ENCODE data around the gene IFT81. TPM values are rescaled to one million over a fixed set of nuclear protein-coding genes. Genes with fewer than 3 reads are reported as not detected.
A peak's percentile ranks its signal among the peaks of the same experiment; 100 is the strongest.

IFT81 gene
- total RNA-seq, 1 donor, result 18.5 TPM

GRCh38 chr12:110234755-110235154 is 110.6 kb downstream of the IFT81 start:
- Histone ChIP-seq H4K20me1 (ENCODE audit: insufficient read depth, low read length) (no peaks in the 10 kb centered on the region), H3K9me3 (ENCODE audit: low read depth, low read length) (no peaks in the 10 kb centered on the region), H3K79me2 (ENCODE audit: insufficient read depth, low read length) (no peaks in the 10 kb centered on the region), H3K27ac (ENCODE audit: low read depth, low read length) (no peak overlapping the region), H3K4me2 (ENCODE audit: insufficient read depth, low read length) (no peak overlapping the region), H3K36me3 (ENCODE audit: insufficient read depth, low read length) (no peaks in the 10 kb centered on the region), H3K27me3 (ENCODE audit: insufficient read depth, low read length) (no peaks in the 10 kb centered on the region), H3K4me3 (ENCODE audit: insufficient read depth, low read length) (no peak overlapping the region), H2AFZ (ENCODE audit: low read length) (no peak overlapping the region), H3K4me1 (ENCODE audit: insufficient read depth, low read length) (no peaks in the 10 kb centered on the region)
- no peak for TF ChIP-seq CTCF (IDR thresholded peaks at IDR 0.05; ENCODE audit: extremely low read depth, low read depth, low read length)
- peak; percentile 14 for DNase-seq (ENCODE audit: insufficient read length, low spot score, missing footprints)

- Histone ChIP-seq H3K79me2 (ENCODE audit: insufficient read depth, low read length) (no peaks in the 10 kb centered on the region), H3K9me3 (ENCODE audit: low read depth, low read length) (no peaks in the 10 kb centered on the region), H4K20me1 (ENCODE audit: insufficient read depth, low read length) (no peaks in the 10 kb centered on the region), H3K4me2 (ENCODE audit: insufficient read depth, low read length) (no peak overlapping the region), H3K27me3 (ENCODE audit: insufficient read depth, low read length) (no peaks in the 10 kb centered on the region), H3K36me3 (ENCODE audit: insufficient read depth, low read length) (no peaks in the 10 kb centered on the region), H3K4me3 (ENCODE audit: insufficient read depth, low read length) (no peak overlapping the region), H2AFZ (ENCODE audit: low read length) (no peak overlapping the region), H3K27ac (ENCODE audit: low read depth, low read length) (no peak overlapping the region), H3K4me1 (ENCODE audit: insufficient read depth, low read length) (no peaks in the 10 kb centered on the region)
- no peak for DNase-seq (ENCODE audit: insufficient read length, low spot score, missing footprints)
- no peak for TF ChIP-seq CTCF (IDR thresholded peaks at IDR 0.05; ENCODE audit: extremely low read depth, low read depth, low read length)
These were observed 111.2 kb downstream of the IFT81 start for GRCh38 chr12:110235383-110235782.

GRCh38 chr12:110243227-110243626 is 119.1 kb downstream of the IFT81 start:
- TF ChIP-seq CTCF (IDR thresholded peaks at IDR 0.05; ENCODE audit: extremely low read depth, low read depth, low read length), result no peak
- Histone ChIP-seq H3K4me3 (ENCODE audit: insufficient read depth, low read length) (no peak overlapping the region), H4K20me1 (ENCODE audit: insufficient read depth, low read length) (no peaks in the 10 kb centered on the region), H3K27me3 (ENCODE audit: insufficient read depth, low read length) (no peaks in the 10 kb centered on the region), H3K4me1 (ENCODE audit: insufficient read depth, low read length) (no peaks in the 10 kb centered on the region), H2AFZ (ENCODE audit: low read length) (no peak overlapping the region), H3K36me3 (ENCODE audit: insufficient read depth, low read length) (no peaks in the 10 kb centered on the region), H3K4me2 (ENCODE audit: insufficient read depth, low read length) (no peak overlapping the region), H3K79me2 (ENCODE audit: insufficient read depth, low read length) (no peaks in the 10 kb centered on the region), H3K27ac (ENCODE audit: low read depth, low read length) (no peak overlapping the region), H3K9me3 (ENCODE audit: low read depth, low read length) (no peaks in the 10 kb centered on the region)
- no peak for DNase-seq (ENCODE audit: insufficient read length, low spot score, missing footprints)

- TF ChIP-seq CTCF (IDR thresholded peaks at IDR 0.05; ENCODE audit: extremely low read depth, low read depth, low read length), result no peak
- Histone ChIP-seq H3K4me2 (ENCODE audit: insufficient read depth, low read length) (no peak overlapping the region), H3K27me3 (ENCODE audit: insufficient read depth, low read length) (no peaks in the 10 kb centered on the region), H3K4me3 (ENCODE audit: insufficient read depth, low read length) (no peak overlapping the region), H3K79me2 (ENCODE audit: insufficient read depth, low read length) (no peaks in the 10 kb centered on the region), H2AFZ (ENCODE audit: low read length) (no peak overlapping the region), H3K27ac (ENCODE audit: low read depth, low read length) (no peak overlapping the region), H3K4me1 (ENCODE audit: insufficient read depth, low read length) (no peaks in the 10 kb centered on the region), H4K20me1 (ENCODE audit: insufficient read depth, low read length) (no peaks in the 10 kb centered on the region), H3K9me3 (ENCODE audit: low read depth, low read length) (no peaks in the 10 kb centered on the region), H3K36me3 (ENCODE audit: insufficient read depth, low read length) (no peaks in the 10 kb centered on the region)
- DNase-seq (ENCODE audit: insufficient read length, low spot score, missing footprints), result no peak
These were observed 120.2 kb downstream of the IFT81 start for GRCh38 chr12:110244372-110244771.
